Measurements from ENCODE around the gene VPS35. TPM values are rescaled to one million over a fixed set of nuclear protein-coding genes. Genes with fewer than 3 reads are reported as not detected.

The VPS35 gene
- total and polyA plus RNA-seq, 10 of the 15 experiments (the other 5 are each of a cell fraction or from before 2014, with no cell fraction given) = 28.5 to 125 (median 60.6) TPM

DNA sequence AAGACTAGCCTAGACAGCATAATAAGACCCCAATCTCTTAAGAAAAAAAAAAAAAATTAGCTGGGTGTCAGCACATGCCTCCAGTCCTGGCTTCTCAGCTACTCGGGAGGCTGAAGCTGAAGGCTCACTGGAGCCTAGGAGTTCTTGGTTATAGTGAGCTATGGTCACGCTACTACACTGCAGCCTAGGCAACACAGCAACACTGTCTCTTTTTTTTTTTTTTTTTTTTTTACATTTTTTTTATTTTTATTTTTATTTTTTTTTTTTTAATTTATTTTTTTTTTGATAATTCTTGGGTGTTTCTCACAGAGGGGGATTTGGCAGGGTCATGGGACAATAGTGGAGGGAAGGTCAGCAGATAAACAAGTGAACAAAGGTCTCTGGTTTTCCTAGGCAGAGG is 4.6 kb upstream of the VPS35 start:
- Histone ChIP-seq H3K27me3 (replicated peaks in 1 of 2; ENCODE audit: control insufficient read depth in 2 of 2, insufficient read depth in 2 of 2, low read length in 1 of 2) (no peaks in the 10 kb centered on the region), H3K79me2 (ENCODE audit: control insufficient read depth, insufficient read depth, low read length) (peaks cover 40% of the 10 kb centered on the region), H3K36me3 (ENCODE audit: control insufficient read depth in 2 of 2, insufficient read depth in 2 of 2, low read length in 1 of 2) (peaks cover 2 to 20% of the 10 kb centered on the region in 2 experiments; a peak in 2 of 4 replicates), H3K4me3 (no peak overlapping the region), H3K27ac (ENCODE audit: control insufficient read depth, insufficient read depth) (no peak overlapping the region), H3K4me1 (ENCODE audit: control insufficient read depth, insufficient read depth, low read length) (no peaks in the 10 kb centered on the region), H3K9me3 (replicated peaks; ENCODE audit: control insufficient read depth, insufficient read depth, low read length) (no peaks in the 10 kb centered on the region), H4K20me1 (ENCODE audit: control insufficient read depth, insufficient read depth) (no peaks in the 10 kb centered on the region), H3K9ac (ENCODE audit: control insufficient read depth, insufficient read depth, low read length) (no peak overlapping the region), H3K4me2 (ENCODE audit: control insufficient read depth, insufficient read depth) (no peak overlapping the region), H2AFZ (ENCODE audit: control insufficient read depth, low read depth, low read length) (no peak overlapping the region)
- SMC1A ChIA-PET (ENCODE audit: uncharacterized antibody, unreplicated experiment) = interaction anchor here (1.4 to 4.2 kb wide), 4 partner anchors 16 to 107 kb away, joined by 6 to 49 read pairs (median 10); no protein-coding TSS in a partner anchor
- no peak for FAIRE-seq
- DNase-seq (ENCODE audit: low read depth, low spot score) = no peak
- no peak for TF ChIP-seq ZNF24 (IDR thresholded peaks at IDR 0.05)
- RAD21 ChIA-PET (ENCODE audit: unreplicated experiment) = no interaction called here
- in situ Hi-C loops (cut with MboI) = loop anchor here (10.0 kb wide), 1 partner anchor 131 kb away; no protein-coding TSS in a partner anchor
- CTCF ChIA-PET = interaction anchor here (0.6 to 4.9 kb wide), 5 partner anchors 12 to 215 kb away, joined by 3 to 44 read pairs (median 5); no protein-coding TSS in a partner anchor
- no peak for ATAC-seq
- POLR2A ChIA-PET = no interaction called here
- intact Hi-C loops (cut with micrococcal nuclease; ENCODE audit: unreplicated experiment) = no loop called here
- 90% methylated on average over 2 of the region's 2 CpGs for whole genome bisulfite sequencing (ENCODE audit: insufficient coverage, insufficient replicate concordance, low lambda C conversion rate, missing lambda C conversion rate)
- BruUV-seq (replicated peaks) = no TSS peak

GRCh38 chr16:46691726-46692125 is 2.7 kb upstream of the VPS35 start:
- no peak for ATAC-seq
- in situ Hi-C loops (cut with MboI) (loop anchor here (10.0 kb wide), 1 partner anchor 133 kb away; no protein-coding TSS in a partner anchor), intact Hi-C loops (cut with micrococcal nuclease; ENCODE audit: unreplicated experiment) (no loop called here)
- H3K4me2 ChIP-seq (ENCODE audit: control insufficient read depth, insufficient read depth) = peak overlapping the region; percentile 85
- CTCF ChIA-PET = interaction anchor here (0.9 to 4.9 kb wide), 13 partner anchors 9 to 162 kb away, joined by 3 to 44 read pairs (median 7); no protein-coding TSS in a partner anchor
- RAD21 ChIA-PET (ENCODE audit: unreplicated experiment) = interaction anchor here (0.7 to 2.8 kb wide), 15 partner anchors 13 to 217 kb away, joined by 3 to 18 read pairs (median 4); no protein-coding TSS in a partner anchor
- WGBS (ENCODE audit: insufficient coverage, insufficient replicate concordance, low lambda C conversion rate, missing lambda C conversion rate) = 11% methylated on average over 4 of the region's 4 CpGs
- H3K27ac ChIP-seq (ENCODE audit: control insufficient read depth, insufficient read depth) = peak overlapping the region; percentile 32
- POLR2A ChIA-PET = interaction anchor here (0.8 to 2.6 kb wide), 4 partner anchors 98 to 368 kb away, joined by 3 to 7 read pairs (median 4); no protein-coding TSS in a partner anchor
- SMC1A ChIA-PET (ENCODE audit: uncharacterized antibody, unreplicated experiment) = interaction anchor here (0.6 to 4.2 kb wide), 22 partner anchors 10 to 159 kb away, joined by 3 to 49 read pairs (median 4); no protein-coding TSS in a partner anchor
- no peak overlapping the region for H2AFZ ChIP-seq (ENCODE audit: control insufficient read depth, low read depth, low read length)
- H3K4me1 ChIP-seq (ENCODE audit: control insufficient read depth, insufficient read depth, low read length) = no peaks in the 10 kb centered on the region; the same call in 1 of the 2 replicates
- H3K36me3 ChIP-seq (ENCODE audit: control insufficient read depth in 2 of 2, insufficient read depth in 2 of 2, low read length in 1 of 2) = peaks cover 2 to 13% of the 10 kb centered on the region in 2 experiments; a peak in 2 of 4 replicates
- peaks cover 59% of the 10 kb centered on the region for H3K79me2 ChIP-seq (ENCODE audit: control insufficient read depth, insufficient read depth, low read length)
- peak overlapping the region; percentile 80; the same call in 1 of the 2 replicates for H3K9ac ChIP-seq (ENCODE audit: control insufficient read depth, insufficient read depth, low read length)
- no TSS peak for BruUV-seq (replicated peaks)
- H3K27me3 ChIP-seq (replicated peaks in 1 of 2; ENCODE audit: control insufficient read depth in 2 of 2, insufficient read depth in 2 of 2, low read length in 1 of 2) = no peaks in the 10 kb centered on the region
- H4K20me1 ChIP-seq (ENCODE audit: control insufficient read depth, insufficient read depth) = no peaks in the 10 kb centered on the region
- H3K4me3 ChIP-seq = peak overlapping the region; percentile 74
- DNase-seq (ENCODE audit: low read depth, low spot score) = no peak
- H3K9me3 ChIP-seq (replicated peaks; ENCODE audit: control insufficient read depth, insufficient read depth, low read length) = no peaks in the 10 kb centered on the region
- no peak for FAIRE-seq
- TF ChIP-seq, protein P1, sequence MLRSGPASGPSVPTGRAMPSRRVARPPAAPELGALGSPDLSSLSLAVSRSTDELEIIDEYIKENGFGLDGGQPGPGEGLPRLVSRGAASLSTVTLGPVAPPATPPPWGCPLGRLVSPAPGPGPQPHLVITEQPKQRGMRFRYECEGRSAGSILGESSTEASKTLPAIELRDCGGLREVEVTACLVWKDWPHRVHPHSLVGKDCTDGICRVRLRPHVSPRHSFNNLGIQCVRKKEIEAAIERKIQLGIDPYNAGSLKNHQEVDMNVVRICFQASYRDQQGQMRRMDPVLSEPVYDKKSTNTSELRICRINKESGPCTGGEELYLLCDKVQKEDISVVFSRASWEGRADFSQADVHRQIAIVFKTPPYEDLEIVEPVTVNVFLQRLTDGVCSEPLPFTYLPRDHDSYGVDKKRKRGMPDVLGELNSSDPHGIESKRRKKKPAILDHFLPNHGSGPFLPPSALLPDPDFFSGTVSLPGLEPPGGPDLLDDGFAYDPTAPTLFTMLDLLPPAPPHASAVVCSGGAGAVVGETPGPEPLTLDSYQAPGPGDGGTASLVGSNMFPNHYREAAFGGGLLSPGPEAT (IDR thresholded peaks at IDR 0.05; ENCODE audit: low read depth) = 0 out of 2 replicates have a peak, but pooled peaks have one; percentile 16
- TF ChIP-seq PAX5 (IDR thresholded peaks at IDR 0.05; ENCODE audit: borderline replicate concordance, low read depth, low read length) (no peak), ATF3 (IDR thresholded peaks at IDR 0.05; ENCODE audit: borderline replicate concordance, extremely low read depth, low read depth, low read length) (no peak), EED (IDR thresholded peaks at IDR 0.05; ENCODE audit: low read depth) (0 out of 2 replicates have a peak, but pooled peaks have one; percentile 33), POU2F2 (IDR thresholded peaks at IDR 0.05; ENCODE audit: borderline replicate concordance, low read depth, low read length) (no peak), NBN (IDR thresholded peaks at IDR 0.05) (0 out of 2 replicates have a peak, but pooled peaks have one; percentile 49), MTA2 (IDR thresholded peaks at IDR 0.05; ENCODE audit: low read depth) (peak; percentile 24; the same call in 1 of the 2 replicates), EP300 (IDR thresholded peaks at IDR 0.05; ENCODE audit: borderline replicate concordance in 1 of 2, control insufficient read depth in 1 of 2, low read depth in 2 of 2, low read length in 2 of 2) (no peak), CBFB (IDR thresholded peaks at IDR 0.05; ENCODE audit: low read depth) (no peak), ZNF24 (IDR thresholded peaks at IDR 0.05) (no peak), HDGF (IDR thresholded peaks at IDR 0.05) (no peak), ZZZ3 (IDR thresholded peaks at IDR 0.05; ENCODE audit: control insufficient read depth, insufficient read length, low read depth) (peak; percentile 92)
- TF ChIP-seq, protein P2, sequence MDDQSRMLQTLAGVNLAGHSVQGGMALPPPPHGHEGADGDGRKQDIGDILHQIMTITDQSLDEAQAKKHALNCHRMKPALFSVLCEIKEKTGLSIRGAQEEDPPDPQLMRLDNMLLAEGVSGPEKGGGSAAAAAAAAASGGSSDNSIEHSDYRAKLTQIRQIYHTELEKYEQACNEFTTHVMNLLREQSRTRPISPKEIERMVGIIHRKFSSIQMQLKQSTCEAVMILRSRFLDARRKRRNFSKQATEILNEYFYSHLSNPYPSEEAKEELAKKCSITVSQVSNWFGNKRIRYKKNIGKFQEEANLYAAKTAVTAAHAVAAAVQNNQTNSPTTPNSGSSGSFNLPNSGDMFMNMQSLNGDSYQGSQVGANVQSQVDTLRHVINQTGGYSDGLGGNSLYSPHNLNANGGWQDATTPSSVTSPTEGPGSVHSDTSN (IDR thresholded peaks at IDR 0.05; ENCODE audit: insufficient replicate concordance, low read depth, low read length) = no peak

All from GM12878 (cell line).